Heart left ventricle (tissue), 13 donors: ENCODE results near the gene ATF7.

Source experiments
- CTCF ChIP-seq, 12 donors: fragments of 200-600 bp; sonication (generic) in 4 of 12; IDR thresholded peaks; one replicate each; pipeline versions ENCODE4 v1.5.0 to v1.8.0; 2018 to 2022; ENCODE audit warnings: antibody characterized with exemption in 12 of 12, mild to moderate bottlenecking in 5 of 12
- POLR2A ChIP-seq, 2 donors: fragments of 450-650 bp; IDR thresholded peaks; one replicate each; pipeline ENCODE4 v1.6.1; 2017; ENCODE audit warnings: antibody characterized with exemption in 2 of 2, mild to moderate bottlenecking in 2 of 2, moderate library complexity in 2 of 2
- donor health status: ischemic (EF 13 %, LVEDD 7.1; RV severe dilation, severe dysfunction).
- donor health status: DM: no; HTN: yes; CAD: no.
- donor health status: DM: no; HTN: no; CAD: no.
- donor health status: ischemic (EF 25% LVEDD 6.9; RV normal size, moderate dysfunction).
- donor health status: ischemic (EF 25% LVEDD 5.7; RV mildly dilated, moderate dysfunction).
- donor health status: ischemic (EF 35%, LVEDD 5.7; RV mildly dilated, moderate dysfunction).
- donor health status: nonischemic (EF 11% LVEDD 7.7; RV severe dilation, severe dysfunction).
- donor health status: DM: yes; HTN: yes; CAD: no.
- donor health status: PGD.
- donor health status: ischemic (EF 29% LVEDD 5.4; RV normal size, mild dysfunction).
- donor health status: nonischemic (EF 23%, LVEDD 6.1; RV moderate dilation, normal function).

- TF ChIP-seq CTCF (IDR thresholded peaks at IDR 0.05) (no peak), POLR2A (IDR thresholded peaks at IDR 0.05) (no peak)
Measured at GRCh38 chr12:53645165-53645564, 19.0 kb upstream of the ATF7 start.
